ENCODE results near the gene RASSF10.

DNA sequence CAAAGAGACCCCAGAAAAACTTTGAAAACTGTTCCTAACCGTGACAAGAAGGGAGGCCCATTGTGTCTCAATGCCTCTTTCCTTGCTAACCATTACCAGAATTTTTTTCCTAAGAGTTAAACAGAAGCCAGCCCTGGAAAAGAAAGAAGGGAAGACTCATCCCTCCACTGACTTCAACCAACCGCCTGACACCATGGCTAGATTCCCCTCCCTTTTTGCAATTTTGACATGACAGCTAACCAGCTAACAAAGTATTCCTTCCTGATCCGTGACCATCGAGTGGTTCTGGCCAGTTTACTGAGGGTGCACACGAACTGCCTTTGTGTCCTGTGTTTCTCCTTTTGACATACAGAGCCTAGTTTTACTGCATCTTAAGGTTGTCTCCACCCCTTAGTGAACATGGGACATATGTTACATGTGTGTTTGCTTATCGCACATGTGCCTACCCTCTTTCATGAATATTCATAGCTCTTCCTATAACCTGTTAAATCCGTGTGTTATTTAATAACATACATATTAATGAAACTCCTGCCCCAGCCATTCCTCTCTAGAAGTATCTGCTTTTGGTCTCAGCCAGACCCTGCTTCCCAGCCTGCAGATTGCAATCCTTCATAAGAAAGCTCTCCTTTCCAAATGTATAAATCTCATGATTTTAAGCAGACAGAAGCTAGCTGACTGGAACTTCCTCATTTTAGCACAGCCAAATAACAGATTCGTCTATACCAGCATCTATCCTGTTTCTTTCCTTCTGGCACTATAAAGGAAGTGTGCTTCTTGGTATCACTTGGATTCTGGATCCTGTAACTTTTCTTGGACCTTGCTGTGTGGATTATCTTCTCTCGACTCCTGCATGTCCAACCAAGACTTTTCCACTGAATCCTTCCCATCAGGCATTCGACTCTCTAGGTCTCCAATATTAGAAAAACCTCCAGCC lies 37.8 kb downstream of the RASSF10 start:
- TF ChIP-seq GATA2 (IDR thresholded peaks at IDR 0.05; ENCODE audit: low read depth, low read length) (no peak), GATA3 (IDR thresholded peaks at IDR 0.05; ENCODE audit: low read depth, low read length) (no peak)
